ENCODE data around the gene OLIG2.

OLIG2 gene

DNA sequence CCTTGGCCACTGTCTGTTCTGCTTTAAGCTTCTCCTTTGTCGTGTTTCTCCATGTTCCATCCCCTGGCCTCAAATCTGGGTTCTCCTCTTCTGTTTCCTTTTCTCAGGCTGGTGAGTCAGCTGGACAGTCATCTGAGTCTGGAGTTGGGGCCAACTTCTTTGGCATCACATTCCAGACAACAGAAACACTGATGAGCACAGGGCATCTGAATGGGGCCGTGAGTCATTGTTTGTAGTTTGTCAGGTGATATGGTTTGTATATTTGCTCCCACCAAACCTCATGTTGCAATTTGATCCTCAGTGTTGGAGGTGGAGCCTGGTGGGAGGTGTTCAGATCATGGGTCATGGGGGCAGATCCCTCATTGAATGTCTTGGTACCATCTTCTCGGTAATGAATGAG is 14.3 kb upstream of the OLIG2 start:
- TF ChIP-seq, protein P1, sequence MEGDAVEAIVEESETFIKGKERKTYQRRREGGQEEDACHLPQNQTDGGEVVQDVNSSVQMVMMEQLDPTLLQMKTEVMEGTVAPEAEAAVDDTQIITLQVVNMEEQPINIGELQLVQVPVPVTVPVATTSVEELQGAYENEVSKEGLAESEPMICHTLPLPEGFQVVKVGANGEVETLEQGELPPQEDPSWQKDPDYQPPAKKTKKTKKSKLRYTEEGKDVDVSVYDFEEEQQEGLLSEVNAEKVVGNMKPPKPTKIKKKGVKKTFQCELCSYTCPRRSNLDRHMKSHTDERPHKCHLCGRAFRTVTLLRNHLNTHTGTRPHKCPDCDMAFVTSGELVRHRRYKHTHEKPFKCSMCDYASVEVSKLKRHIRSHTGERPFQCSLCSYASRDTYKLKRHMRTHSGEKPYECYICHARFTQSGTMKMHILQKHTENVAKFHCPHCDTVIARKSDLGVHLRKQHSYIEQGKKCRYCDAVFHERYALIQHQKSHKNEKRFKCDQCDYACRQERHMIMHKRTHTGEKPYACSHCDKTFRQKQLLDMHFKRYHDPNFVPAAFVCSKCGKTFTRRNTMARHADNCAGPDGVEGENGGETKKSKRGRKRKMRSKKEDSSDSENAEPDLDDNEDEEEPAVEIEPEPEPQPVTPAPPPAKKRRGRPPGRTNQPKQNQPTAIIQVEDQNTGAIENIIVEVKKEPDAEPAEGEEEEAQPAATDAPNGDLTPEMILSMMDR (IDR thresholded peaks at IDR 0.05; ENCODE audit: low read depth, low read length, missing control alignments), result no peak
- no peak for DNase-seq (ENCODE audit: low read depth)
- no peak overlapping the region for H3K4me3 ChIP-seq (ENCODE audit: low read depth, low read length)

DNA sequence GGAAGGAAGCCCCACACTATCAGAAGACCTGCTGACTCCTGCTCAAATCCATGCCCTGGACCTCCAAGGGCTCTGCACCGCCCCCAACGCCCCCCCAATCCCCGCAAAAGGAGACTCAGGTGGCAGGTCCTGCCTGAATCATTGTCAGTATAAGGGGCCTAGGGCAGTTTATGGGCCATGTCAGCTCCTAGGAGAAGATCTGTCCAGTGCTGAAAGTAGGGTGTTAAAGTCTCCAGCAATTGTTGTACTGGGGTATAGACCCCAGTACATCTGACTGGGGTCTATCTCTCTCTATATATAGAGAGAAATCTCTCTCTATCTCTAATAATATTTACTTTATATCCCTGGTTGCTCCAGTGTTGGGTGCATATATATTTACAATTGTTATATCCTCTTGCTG is 12.1 kb upstream of the OLIG2 start:
- TF ChIP-seq, protein P1 (IDR thresholded peaks at IDR 0.05; ENCODE audit: low read depth, low read length, missing control alignments), result no peak
- no peak for DNase-seq (ENCODE audit: low read depth)
- H3K4me3 ChIP-seq (ENCODE audit: low read depth, low read length), result no peak overlapping the region

DNA sequence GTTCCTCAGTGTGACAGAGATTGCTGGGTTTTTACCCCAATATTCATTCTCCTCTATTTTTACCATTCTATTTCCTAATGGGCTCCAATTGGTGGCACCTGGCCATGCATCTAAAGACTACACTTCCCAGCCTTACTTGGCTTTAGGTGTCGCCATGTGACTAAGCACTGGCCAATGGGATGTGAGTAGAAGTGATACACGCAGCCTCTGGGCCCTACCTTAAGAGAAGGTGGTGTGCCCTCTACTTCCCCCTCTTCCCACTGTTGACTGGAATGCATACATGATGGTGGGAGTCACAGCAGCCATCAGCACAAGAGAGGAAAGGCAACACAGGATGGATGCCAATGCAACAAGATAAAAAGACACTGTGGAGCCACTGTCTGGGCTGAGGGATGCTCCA is 11.4 kb upstream of the OLIG2 start:
- no peak overlapping the region for H3K4me3 ChIP-seq (ENCODE audit: low read depth, low read length)
- DNase-seq (ENCODE audit: low read depth), result no peak
- TF ChIP-seq, protein P1 (IDR thresholded peaks at IDR 0.05; ENCODE audit: low read depth, low read length, missing control alignments), result no peak

DNA sequence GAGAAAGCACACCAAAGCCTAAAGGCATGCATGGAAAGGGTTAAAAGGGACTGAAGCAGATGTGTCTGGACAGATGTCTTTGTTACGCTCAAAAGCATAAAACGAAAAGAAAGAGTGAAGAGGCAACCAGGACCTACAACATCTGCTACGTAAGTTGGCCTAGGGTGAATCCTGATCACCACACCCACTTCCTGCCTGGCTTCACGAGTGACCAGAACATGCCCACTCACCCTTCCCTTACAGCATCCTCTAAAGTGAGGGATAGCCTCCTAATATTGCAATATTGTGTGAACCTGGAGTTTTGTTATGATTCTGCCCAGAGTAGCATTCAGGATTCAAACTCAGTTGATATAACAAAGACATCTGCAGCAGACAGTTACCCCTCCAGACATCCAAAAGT is 10.6 kb upstream of the OLIG2 start:
- H3K4me3 ChIP-seq (ENCODE audit: low read depth, low read length), result no peak overlapping the region
- TF ChIP-seq, protein P1 (IDR thresholded peaks at IDR 0.05; ENCODE audit: low read depth, low read length, missing control alignments), result no peak
- DNase-seq (ENCODE audit: low read depth), result no peak

DNA sequence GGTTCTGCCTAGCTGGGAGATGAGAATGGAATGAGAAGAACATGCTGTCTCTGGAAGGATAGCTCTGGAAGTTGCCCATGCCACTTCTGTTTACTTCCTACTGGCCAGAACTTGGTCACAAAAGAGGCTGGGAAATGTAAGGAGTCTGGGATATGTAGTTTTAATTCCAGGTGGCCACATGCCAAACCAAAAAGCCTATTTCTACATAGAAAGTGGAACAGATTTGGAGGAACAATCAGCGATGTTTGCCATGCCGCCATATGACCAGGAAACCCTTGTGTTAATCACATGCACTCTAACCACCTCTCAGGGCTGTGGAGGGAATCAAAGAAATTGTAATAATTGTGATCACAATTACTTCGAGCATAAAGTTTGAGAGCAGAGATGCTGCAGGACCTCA is 10.0 kb upstream of the OLIG2 start:
- no peak for DNase-seq (ENCODE audit: low read depth)
- H3K4me3 ChIP-seq (ENCODE audit: low read depth, low read length), result no peak overlapping the region
- TF ChIP-seq, protein P1 (IDR thresholded peaks at IDR 0.05; ENCODE audit: low read depth, low read length, missing control alignments), result no peak

DNA sequence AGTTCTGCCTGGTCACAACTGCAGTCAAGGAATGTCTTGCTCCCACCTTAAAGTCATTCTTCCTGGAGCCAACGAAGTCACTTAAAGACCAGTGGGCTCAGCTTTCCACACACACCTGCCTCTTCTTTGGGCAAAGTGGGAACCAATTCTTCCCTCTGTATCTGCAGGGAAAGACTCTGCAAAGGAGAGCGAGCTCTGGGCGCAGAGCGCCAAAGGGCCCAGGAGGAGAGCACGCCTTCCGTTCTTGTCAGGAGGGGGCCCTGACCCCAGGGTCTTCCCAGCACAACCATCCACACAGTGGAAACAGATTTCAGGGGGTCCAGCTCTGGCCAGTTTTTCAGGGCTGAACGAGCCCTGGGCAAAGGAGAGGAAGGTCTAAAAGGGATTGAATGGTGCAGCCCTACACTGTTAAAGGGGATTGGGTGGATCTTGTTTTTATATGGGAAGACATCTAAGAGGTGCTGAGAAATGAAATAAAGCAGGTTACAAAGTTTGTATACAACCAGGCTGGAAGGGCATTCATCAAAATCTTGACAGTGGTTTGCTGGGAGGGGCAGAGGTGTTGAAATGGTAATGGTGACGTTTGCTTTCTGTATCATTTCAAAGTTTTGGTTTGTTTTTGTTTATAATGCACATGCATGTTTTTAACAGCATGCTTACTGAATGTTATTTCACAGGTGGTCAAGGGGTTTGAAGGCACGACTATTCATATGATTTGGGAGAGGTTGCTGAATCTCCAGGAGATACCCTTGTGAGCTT is 6.8 kb upstream of the OLIG2 start:
- DNase-seq (ENCODE audit: low read depth), result no peak
- TF ChIP-seq, protein P1 (IDR thresholded peaks at IDR 0.05; ENCODE audit: low read depth, low read length, missing control alignments), result no peak
- no peak overlapping the region for H3K4me3 ChIP-seq (ENCODE audit: low read depth, low read length)

DNA sequence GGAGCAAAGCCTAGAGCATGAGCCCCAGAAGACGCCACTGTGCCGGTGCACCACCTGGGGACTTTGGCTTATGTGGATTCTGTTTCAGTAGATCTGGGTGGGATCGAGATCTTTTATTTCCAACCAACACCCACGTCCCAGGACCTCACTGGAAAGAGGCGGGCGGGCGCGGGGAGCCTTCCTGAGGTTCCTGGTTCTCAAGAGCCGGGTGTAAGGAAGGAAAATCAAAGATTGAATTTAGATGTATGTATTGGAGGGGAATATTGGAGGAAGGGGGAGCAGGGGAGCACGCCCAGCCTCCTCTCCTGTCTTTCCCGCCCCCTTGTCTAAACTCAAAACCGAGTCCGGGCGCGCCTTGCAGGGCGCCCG is 6.2 kb upstream of the OLIG2 start:
- H3K4me3 ChIP-seq (ENCODE audit: low read depth, low read length), result no peak overlapping the region
- DNase-seq (ENCODE audit: low read depth), result no peak
- TF ChIP-seq, protein P1 (IDR thresholded peaks at IDR 0.05; ENCODE audit: low read depth, low read length, missing control alignments), result no peak
